ENCODE data around the gene ZNF823. TPM values are rescaled to one million over a fixed set of nuclear protein-coding genes. Genes with fewer than 3 reads are reported as not detected.

The ZNF823 gene
- polyA plus RNA-seq, 1 donor from 2014 or later = 7.8 TPM

DNA sequence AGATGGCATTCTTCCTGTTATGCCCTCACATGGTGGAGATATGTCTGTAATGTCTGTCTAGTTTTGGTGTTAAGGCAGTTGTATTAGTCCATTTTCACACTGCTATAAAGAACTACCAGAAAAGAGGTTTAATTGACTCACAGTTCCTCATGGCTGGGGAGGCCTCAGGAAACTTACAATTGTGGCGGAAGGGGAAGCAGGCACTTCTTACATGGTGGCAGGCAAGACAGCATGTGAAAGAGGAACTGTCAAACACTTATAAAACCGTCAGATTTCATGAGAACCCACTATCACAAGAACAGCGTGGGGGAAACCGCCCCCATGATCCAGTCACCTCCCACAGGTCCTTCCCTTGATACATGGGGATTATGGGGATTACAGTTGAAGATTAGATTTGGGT, 31.2 kb upstream of the ZNF823 start:
- Histone ChIP-seq H3K4me2 (ENCODE audit: low read length) (no peak overlapping the region), H3K4me3 (ENCODE audit: low read length) (no peak overlapping the region), H3K27ac (ENCODE audit: low read length) (no peak overlapping the region), H2AFZ (ENCODE audit: low read depth, low read length) (no peak overlapping the region), H3K27me3 (ENCODE audit: insufficient read depth, low read depth, low read length) (peaks cover 2% of the 10 kb centered on the region), H4K20me1 (ENCODE audit: insufficient read depth) (no peaks in the 10 kb centered on the region), H3K9ac (ENCODE audit: low read length) (no peak overlapping the region), H3K9me2 (ENCODE audit: insufficient read depth, low read length) (no peaks in the 10 kb centered on the region), H3K36me3 (ENCODE audit: insufficient read depth, low read length) (no peaks in the 10 kb centered on the region), H3K79me2 (replicated peaks; ENCODE audit: insufficient read depth, low read length) (peaks cover 9% of the 10 kb centered on the region), H3F3A (ENCODE audit: insufficient read depth, low read length, poor library complexity, severe bottlenecking) (no peaks in the 10 kb centered on the region), H3K9me3 (ENCODE audit: low read length) (no peaks in the 10 kb centered on the region)
- TF ChIP-seq MXI1 (conservative IDR thresholded peaks at IDR 0.05; ENCODE audit: poor library complexity, severe bottlenecking) (no peak), POLR2AphosphoS5 (IDR thresholded peaks at IDR 0.05) (no peak), EZH2 (IDR thresholded peaks at IDR 0.05; ENCODE audit: borderline replicate concordance, insufficient read depth, low read length, poor library complexity, severe bottlenecking) (no peak), SMC3 (conservative IDR thresholded peaks at IDR 0.05; ENCODE audit: poor library complexity) (no peak), RAD21 (conservative IDR thresholded peaks at IDR 0.05) (no peak), TAF1 (IDR thresholded peaks at IDR 0.05; ENCODE audit: low read depth) (no peak), EP300 (conservative IDR thresholded peaks at IDR 0.05; ENCODE audit: poor library complexity, severe bottlenecking) (no peak), CTCF (IDR thresholded peaks at IDR 0.05; ENCODE audit: poor library complexity, severe bottlenecking) (no peak), REST (IDR thresholded peaks at IDR 0.05; ENCODE audit: borderline replicate concordance) (no peak)

- H3K9ac ChIP-seq (ENCODE audit: low read length) = peak overlapping the region; percentile 77
- H3K36me3 ChIP-seq (ENCODE audit: insufficient read depth, low read length) = no peaks in the 10 kb centered on the region
- no peaks in the 10 kb centered on the region for H3K9me3 ChIP-seq (ENCODE audit: low read length)
- peak overlapping the region; percentile 71 for H3K27ac ChIP-seq (ENCODE audit: low read length)
- no peak overlapping the region for H2AFZ ChIP-seq (ENCODE audit: low read depth, low read length)
- H3K27me3 ChIP-seq (ENCODE audit: insufficient read depth, low read depth, low read length) = peaks cover 3% of the 10 kb centered on the region
- H3K4me2 ChIP-seq (ENCODE audit: low read length) = peak overlapping the region; percentile 6
- peak overlapping the region; percentile 84 for H3K4me3 ChIP-seq (ENCODE audit: low read length)
- no peaks in the 10 kb centered on the region for H3F3A ChIP-seq (ENCODE audit: insufficient read depth, low read length, poor library complexity, severe bottlenecking)
- H4K20me1 ChIP-seq (ENCODE audit: insufficient read depth) = no peaks in the 10 kb centered on the region
- H3K9me2 ChIP-seq (ENCODE audit: insufficient read depth, low read length) = no peaks in the 10 kb centered on the region
- TF ChIP-seq EZH2 (IDR thresholded peaks at IDR 0.05; ENCODE audit: borderline replicate concordance, insufficient read depth, low read length, poor library complexity, severe bottlenecking) (no peak), POLR2AphosphoS5 (IDR thresholded peaks at IDR 0.05) (no peak), MXI1 (conservative IDR thresholded peaks at IDR 0.05; ENCODE audit: poor library complexity, severe bottlenecking) (no peak), RAD21 (conservative IDR thresholded peaks at IDR 0.05) (no peak), REST (IDR thresholded peaks at IDR 0.05; ENCODE audit: borderline replicate concordance) (no peak), TAF1 (IDR thresholded peaks at IDR 0.05; ENCODE audit: low read depth) (no peak), SMC3 (conservative IDR thresholded peaks at IDR 0.05; ENCODE audit: poor library complexity) (no peak), CTCF (IDR thresholded peaks at IDR 0.05; ENCODE audit: poor library complexity, severe bottlenecking) (no peak), EP300 (conservative IDR thresholded peaks at IDR 0.05; ENCODE audit: poor library complexity, severe bottlenecking) (no peak)
- H3K79me2 ChIP-seq (replicated peaks; ENCODE audit: insufficient read depth, low read length) = peaks cover 9% of the 10 kb centered on the region
Measured at GRCh38 chr19:11767633-11768133, 28.9 kb upstream of the ZNF823 start.
